Astrocyte (in vitro differentiated cells and primary cell): ENCODE data around the gene ATXN7L3. TPM values are rescaled to one million over a fixed set of nuclear protein-coding genes. Genes with fewer than 3 reads are reported as not detected.

Experiments used
- DNase-seq: peaks from one replicate; pipeline ENCODE4 v3.0.0-alpha.2; 2010; ENCODE audit warnings: low read depth
- FAIRE-seq: peaks from 2 replicates; lab custom pipeline; 2011; peaks lifted over from hg19 to GRCh38; lab: Jason Lieb, UNC
- H2AFZ ChIP-seq: 2 replicates; pipeline ENCODE4 v1.6.0; 2012; ENCODE audit warnings: low read depth, low read length, inconsistent platforms
- H3K27ac ChIP-seq: 2 replicates; pipeline ENCODE4 v1.5.1; 2011; ENCODE audit warnings: low read depth, low read length, inconsistent platforms
- H3K27me3 ChIP-seq: 2 replicates; pipeline ENCODE4 v1.6.0; 2011; ENCODE audit warnings: low read length, inconsistent platforms; ENCODE audit not compliant: insufficient read depth
- H3K36me3 ChIP-seq: 2 replicates; pipeline ENCODE4 v1.5.1; 2011; ENCODE audit warnings: low read length, inconsistent platforms; ENCODE audit not compliant: insufficient read depth
- H3K4me1 ChIP-seq: 2 replicates; pipeline ENCODE4 v1.5.1; 2011; ENCODE audit warnings: low read length, inconsistent platforms; ENCODE audit not compliant: insufficient read depth
- H3K4me2 ChIP-seq: 2 replicates; pipeline ENCODE4 v1.6.0; 2012; ENCODE audit warnings: low read length, inconsistent platforms
- H3K4me3 ChIP-seq: 2 replicates; pipeline ENCODE4 v1.5.1; 2011; ENCODE audit warnings: low read depth, mild to moderate bottlenecking, low read length, inconsistent platforms; ENCODE audit not compliant: insufficient read depth
- H3K79me2 ChIP-seq: 2 replicates; pipeline ENCODE4 v1.6.0; 2012; ENCODE audit warnings: mild to moderate bottlenecking, low read length, inconsistent platforms; ENCODE audit not compliant: insufficient read depth
- H3K9ac ChIP-seq: 2 replicates; pipeline ENCODE4 v1.6.0; 2012; ENCODE audit warnings: mild to moderate bottlenecking, low read length, inconsistent platforms
- H3K9me3 ChIP-seq: 2 replicates; pipeline ENCODE4 v1.5.1; 2012; ENCODE audit warnings: low read depth, mild to moderate bottlenecking, low read length, inconsistent platforms; ENCODE audit not compliant: insufficient read depth
- H4K20me1 ChIP-seq: 2 replicates; pipeline ENCODE4 v1.6.0; 2012; ENCODE audit warnings: low read length, inconsistent platforms; ENCODE audit not compliant: insufficient read depth
- H3K27ac Mint-ChIP-seq: one replicate; pipeline ENCODE4 v1.8.0; 2021; ENCODE audit warnings: mild to moderate bottlenecking, mixed read lengths; ENCODE audit not compliant: unreplicated experiment
- H3K27me3 Mint-ChIP-seq: one replicate; pipeline ENCODE4 v1.8.0; 2021; ENCODE audit warnings: low read depth, mixed read lengths; ENCODE audit not compliant: unreplicated experiment
- H3K36me3 Mint-ChIP-seq: one replicate; pipeline ENCODE4 v1.8.0; 2021; ENCODE audit warnings: low read depth, mixed read lengths; ENCODE audit not compliant: unreplicated experiment
- H3K4me1 Mint-ChIP-seq: one replicate; pipeline ENCODE4 v1.8.0; 2021; ENCODE audit warnings: low read depth, mixed read lengths; ENCODE audit not compliant: unreplicated experiment
- H3K4me3 Mint-ChIP-seq: one replicate; pipeline ENCODE4 v1.8.0; 2021; ENCODE audit warnings: mild to moderate bottlenecking, moderate library complexity, mixed read lengths; ENCODE audit not compliant: unreplicated experiment
- H3K9me3 Mint-ChIP-seq: one replicate; pipeline ENCODE4 v1.8.0; 2021; ENCODE audit warnings: mild to moderate bottlenecking, mixed read lengths; ENCODE audit not compliant: unreplicated experiment
- EZH2 ChIP-seq: IDR thresholded peaks from 2 replicates; pipeline ENCODE4 v1.6.1; 2012; ENCODE audit warnings: mild to moderate bottlenecking, low read length, inconsistent platforms; ENCODE audit not compliant: insufficient read depth
- total RNA-seq: library from RNA; stranded (reverse); gene quantifications from 2 replicates; pipeline ENCODE4 v1.2.1, GENCODE V29; 2021
- TF ChIP-seq, protein P1 (sequence below): IDR thresholded peaks from 2 replicates; pipeline ENCODE4 v1.5.1; 2011; ENCODE audit warnings: low read depth, mild to moderate bottlenecking, inconsistent platforms, low read length, moderate library complexity; ENCODE audit not compliant: insufficient read depth

The ATXN7L3 gene
- total RNA-seq, 1 donor from 2014 or later = 87.0 TPM

DNA sequence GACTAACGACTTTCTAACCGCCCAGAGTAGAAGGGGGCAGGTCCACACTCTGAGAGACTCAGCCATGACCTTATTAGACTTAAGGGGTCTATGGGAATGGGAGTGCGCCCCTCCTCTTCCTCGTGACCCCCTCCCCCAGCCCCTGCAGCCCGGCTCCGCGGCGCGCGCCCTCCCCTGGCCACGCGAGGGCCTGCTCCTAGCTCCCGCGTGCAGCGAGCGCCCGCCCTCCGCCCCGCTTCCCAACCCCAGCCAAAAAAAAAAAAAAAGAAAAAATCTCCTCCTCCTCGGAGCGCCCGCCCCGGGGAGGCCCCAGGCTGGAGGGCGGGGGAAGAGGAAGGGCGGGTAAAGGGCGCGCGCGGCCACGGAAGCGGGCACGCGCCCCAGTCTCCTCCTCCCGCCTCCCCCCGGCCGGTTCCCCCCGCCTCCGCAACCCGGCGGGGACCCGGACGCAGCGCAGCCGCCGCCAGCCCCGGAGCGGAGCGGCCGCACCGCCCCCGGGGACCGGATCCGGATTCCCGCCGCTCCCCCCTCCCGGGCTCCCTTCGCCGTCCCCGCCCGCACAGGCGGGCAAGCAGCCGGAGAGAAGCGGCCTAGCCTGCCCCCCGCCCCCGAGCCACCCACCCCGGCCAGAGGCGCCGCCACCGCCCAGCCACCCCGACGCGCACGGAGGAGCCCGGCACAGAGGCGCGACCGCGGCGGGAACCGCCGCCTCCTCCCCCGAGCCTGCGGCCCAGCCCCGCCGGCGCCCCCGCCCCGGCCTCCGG, 18.8 kb upstream of the ATXN7L3 start:
- DNase-seq = peak; percentile 68
- peak overlapping the region; percentile 73 for H3K4me3 ChIP-seq
- peaks cover 27% of the 10 kb centered on the region for H3K4me1 ChIP-seq
- no peaks in the 10 kb centered on the region for H3K27me3 ChIP-seq
- peaks cover 13% of the 10 kb centered on the region for H3K4me1 Mint-ChIP-seq
- H3K79me2 ChIP-seq = peaks cover 61% of the 10 kb centered on the region
- peak overlapping the region; percentile 98 for H3K4me2 ChIP-seq
- H3K9me3 Mint-ChIP-seq = no peaks in the 10 kb centered on the region
- no peak overlapping the region for H2AFZ ChIP-seq
- no peaks in the 10 kb centered on the region for H3K27me3 Mint-ChIP-seq
- no peaks in the 10 kb centered on the region for H3K9me3 ChIP-seq
- peaks cover 21% of the 10 kb centered on the region for H3K36me3 ChIP-seq
- H3K27ac ChIP-seq = peak overlapping the region; percentile 86
- peak overlapping the region; percentile 77 for H3K27ac Mint-ChIP-seq
- peaks cover 22% of the 10 kb centered on the region for H3K36me3 Mint-ChIP-seq
- FAIRE-seq = no peak
- peaks cover 59% of the 10 kb centered on the region for H4K20me1 ChIP-seq
- peak overlapping the region; percentile 90 for H3K9ac ChIP-seq
- TF ChIP-seq, protein P1, sequence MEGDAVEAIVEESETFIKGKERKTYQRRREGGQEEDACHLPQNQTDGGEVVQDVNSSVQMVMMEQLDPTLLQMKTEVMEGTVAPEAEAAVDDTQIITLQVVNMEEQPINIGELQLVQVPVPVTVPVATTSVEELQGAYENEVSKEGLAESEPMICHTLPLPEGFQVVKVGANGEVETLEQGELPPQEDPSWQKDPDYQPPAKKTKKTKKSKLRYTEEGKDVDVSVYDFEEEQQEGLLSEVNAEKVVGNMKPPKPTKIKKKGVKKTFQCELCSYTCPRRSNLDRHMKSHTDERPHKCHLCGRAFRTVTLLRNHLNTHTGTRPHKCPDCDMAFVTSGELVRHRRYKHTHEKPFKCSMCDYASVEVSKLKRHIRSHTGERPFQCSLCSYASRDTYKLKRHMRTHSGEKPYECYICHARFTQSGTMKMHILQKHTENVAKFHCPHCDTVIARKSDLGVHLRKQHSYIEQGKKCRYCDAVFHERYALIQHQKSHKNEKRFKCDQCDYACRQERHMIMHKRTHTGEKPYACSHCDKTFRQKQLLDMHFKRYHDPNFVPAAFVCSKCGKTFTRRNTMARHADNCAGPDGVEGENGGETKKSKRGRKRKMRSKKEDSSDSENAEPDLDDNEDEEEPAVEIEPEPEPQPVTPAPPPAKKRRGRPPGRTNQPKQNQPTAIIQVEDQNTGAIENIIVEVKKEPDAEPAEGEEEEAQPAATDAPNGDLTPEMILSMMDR = peak; percentile 3
- no peak for TF ChIP-seq EZH2
- H3K4me3 Mint-ChIP-seq = peak overlapping the region; percentile 83

DNA sequence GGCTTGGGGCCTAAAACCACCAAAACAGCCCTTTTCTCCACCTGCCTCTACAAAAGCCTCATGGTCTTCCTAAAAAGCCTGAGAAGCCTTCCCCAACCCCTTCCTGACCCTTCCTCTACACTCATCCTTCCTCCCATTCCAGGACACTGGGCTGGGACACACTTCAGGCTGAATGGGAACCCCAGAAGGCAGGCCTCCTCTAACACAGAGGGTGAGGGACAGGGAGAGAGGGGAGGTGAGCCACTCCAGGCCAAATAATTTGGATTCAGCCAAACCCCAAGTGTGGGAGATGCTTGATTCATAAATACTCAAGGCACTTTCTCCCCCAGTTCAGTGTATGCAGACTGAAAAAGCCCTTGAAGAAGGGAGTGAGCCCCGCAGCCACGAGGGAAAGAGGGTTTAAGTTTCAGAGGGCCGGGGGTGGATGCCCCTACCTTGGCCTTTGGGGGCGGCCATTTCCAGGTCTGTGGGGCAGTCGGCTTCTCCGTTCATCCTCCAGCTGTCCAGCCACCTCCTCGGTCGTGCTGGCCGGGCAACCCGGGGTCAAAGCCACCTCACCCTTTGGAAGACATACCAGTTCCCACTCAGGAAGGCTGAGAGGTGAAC, 18.2 kb upstream of the ATXN7L3 start:
- Mint-ChIP-seq H3K4me3 (peak overlapping the region; percentile 83), H3K9me3 (no peaks in the 10 kb centered on the region), H3K27ac (peak overlapping the region; percentile 77), H3K36me3 (peaks cover 25% of the 10 kb centered on the region), H3K4me1 (peaks cover 12% of the 10 kb centered on the region), H3K27me3 (no peaks in the 10 kb centered on the region)
- H3K4me2 ChIP-seq = peak overlapping the region; percentile 98
- H3K36me3 ChIP-seq = peaks cover 24% of the 10 kb centered on the region
- H3K27ac ChIP-seq = peak overlapping the region; percentile 63
- H3K79me2 ChIP-seq = peaks cover 61% of the 10 kb centered on the region
- H2AFZ ChIP-seq = no peak overlapping the region
- peak overlapping the region; percentile 83 for H3K9ac ChIP-seq
- TF ChIP-seq, protein P1 = no peak
- TF ChIP-seq EZH2 = no peak
- FAIRE-seq = no peak
- H3K27me3 ChIP-seq = no peaks in the 10 kb centered on the region
- peaks cover 23% of the 10 kb centered on the region for H3K4me1 ChIP-seq
- peak overlapping the region; percentile 73 for H3K4me3 ChIP-seq
- H3K9me3 ChIP-seq = no peaks in the 10 kb centered on the region
- H4K20me1 ChIP-seq = peaks cover 64% of the 10 kb centered on the region
- no peak for DNase-seq
